ENCODE measurements around the gene NEK6.

NEK6 gene

DNA sequence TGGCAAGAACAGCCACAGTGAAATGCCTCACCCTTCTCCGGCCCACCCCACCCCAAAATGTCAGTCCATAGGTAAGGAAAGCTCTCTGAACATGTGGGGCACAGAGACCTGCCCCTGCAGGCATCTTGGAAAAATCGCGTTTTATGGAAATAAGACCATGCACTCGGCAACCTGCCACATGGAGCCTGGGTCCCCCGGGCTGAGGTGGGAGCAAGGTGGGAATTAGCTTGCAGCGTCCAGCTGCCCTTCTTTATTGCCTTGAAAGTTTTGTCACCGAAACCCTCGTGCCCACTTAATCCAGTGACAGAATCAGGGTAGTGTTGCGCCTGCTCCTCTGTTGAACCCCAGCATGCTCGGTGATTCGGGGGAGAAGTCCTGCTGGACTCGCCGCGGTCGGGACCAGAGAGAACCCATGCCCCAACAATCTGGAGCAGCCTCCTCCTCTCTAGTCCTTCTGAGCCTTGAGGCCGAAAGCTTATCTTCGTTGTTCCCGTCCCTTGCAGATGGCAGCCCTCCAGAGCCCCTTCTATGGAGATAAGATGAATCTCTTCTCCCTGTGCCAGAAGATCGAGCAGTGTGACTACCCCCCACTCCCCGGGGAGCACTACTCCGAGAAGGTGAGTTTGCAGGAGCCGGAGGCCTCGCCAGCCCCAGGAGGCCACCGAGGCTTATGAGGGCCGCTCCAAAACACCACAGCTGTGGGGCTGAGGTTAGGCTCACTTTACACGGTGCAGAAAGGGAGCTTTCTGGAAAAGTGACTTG lies 89.6 kb downstream of the NEK6 start:
- Mint-ChIP-seq H3K36me3 (ENCODE audit: insufficient read depth) (peaks cover 39% of the 10 kb centered on the region), H3K27me3 (no peaks in the 10 kb centered on the region), H3K4me1 (ENCODE audit: low read depth in 2 of 2) (no peaks in the 10 kb centered on the region), H3K27ac (peak overlapping the region in 1 of 2 donors; percentile 68), H3K9me3 (no peaks in the 10 kb centered on the region), H3K4me3 (no peak overlapping the region)
- DNase-seq (no peak), ATAC-seq (replicated peaks) (no peak)

DNA sequence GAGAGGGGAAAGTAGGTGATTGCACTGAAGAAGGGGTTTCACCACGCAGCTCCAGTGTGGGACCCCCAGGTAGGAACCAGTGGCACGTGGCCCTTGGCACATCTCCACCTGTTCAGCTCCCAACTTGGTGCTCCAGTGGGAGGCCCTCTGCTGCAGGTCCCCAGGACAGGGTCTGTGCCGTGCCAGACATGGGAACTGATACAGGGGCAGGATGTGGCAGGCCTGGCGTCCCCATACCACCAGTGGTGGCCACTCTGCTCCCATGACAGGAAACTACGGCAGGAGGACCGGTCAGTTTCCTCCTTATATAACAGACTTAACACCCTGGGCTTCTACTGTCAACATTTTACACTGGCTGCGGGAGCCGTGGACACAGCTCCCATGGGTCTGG lies 90.2 kb downstream of the NEK6 start:
- Mint-ChIP-seq H3K36me3 (ENCODE audit: insufficient read depth) (peaks cover 45% of the 10 kb centered on the region), H3K9me3 (no peaks in the 10 kb centered on the region), H3K4me3 (no peak overlapping the region), H3K27me3 (no peaks in the 10 kb centered on the region), H3K27ac (no peak overlapping the region), H3K4me1 (ENCODE audit: low read depth in 2 of 2) (no peaks in the 10 kb centered on the region)
- no peak for ATAC-seq (replicated peaks)
- DNase-seq = no peak

DNA sequence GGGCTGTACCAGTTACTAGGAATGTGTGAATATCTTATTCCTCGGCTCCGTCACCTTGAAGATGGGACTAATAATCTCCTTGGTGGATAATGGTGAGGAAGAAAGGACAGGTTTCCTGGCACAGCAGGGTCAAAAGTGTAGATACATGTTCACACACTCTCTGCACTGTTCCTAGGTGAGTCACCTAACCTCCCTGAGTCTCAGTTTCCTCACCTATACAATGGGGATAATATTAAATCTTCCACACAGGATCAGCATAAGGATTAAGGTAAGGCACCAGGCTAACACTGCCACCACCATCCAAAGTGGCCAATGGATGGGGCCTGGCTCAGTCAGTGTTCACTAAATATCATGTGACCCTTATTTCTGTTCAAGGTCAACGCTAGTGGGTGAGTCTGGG lies 90.6 kb downstream of the NEK6 start:
- H3K4me1 Mint-ChIP-seq (ENCODE audit: low read depth in 2 of 2) = no peaks in the 10 kb centered on the region
- peaks cover 49% of the 10 kb centered on the region for H3K36me3 Mint-ChIP-seq (ENCODE audit: insufficient read depth)
- no peak overlapping the region for H3K4me3 Mint-ChIP-seq
- DNase-seq (no peak), ATAC-seq (replicated peaks) (no peak)
- H3K9me3 Mint-ChIP-seq = no peaks in the 10 kb centered on the region
- H3K27me3 Mint-ChIP-seq = no peaks in the 10 kb centered on the region
- peak overlapping the region in 1 of 2 donors; percentile 51 for H3K27ac Mint-ChIP-seq

DNA sequence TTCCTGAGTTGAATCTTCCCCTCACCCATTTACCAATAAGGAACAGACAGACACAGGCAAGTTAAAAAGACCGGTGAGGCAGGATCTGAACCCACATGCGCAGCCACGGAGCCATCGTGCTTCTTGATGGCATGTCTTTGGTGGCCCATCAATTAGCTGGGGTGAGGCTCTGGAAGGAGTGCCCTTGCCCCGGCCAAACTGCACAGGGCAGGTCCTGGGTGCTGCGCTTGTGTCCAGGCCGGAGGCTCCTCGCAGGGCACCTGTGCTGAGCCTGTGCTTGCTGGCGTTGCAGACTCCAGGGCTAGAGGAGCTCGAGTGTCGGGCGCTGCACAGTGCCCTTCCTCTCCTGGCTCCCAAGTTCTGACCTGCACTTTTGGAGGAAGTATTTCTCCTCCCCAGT lies 91.1 kb downstream of the NEK6 start:
- Mint-ChIP-seq H3K27me3 (no peaks in the 10 kb centered on the region), H3K4me3 (no peak overlapping the region), H3K27ac (peak overlapping the region in 1 of 2 donors; percentile 51), H3K9me3 (no peaks in the 10 kb centered on the region), H3K4me1 (ENCODE audit: low read depth in 2 of 2) (no peaks in the 10 kb centered on the region), H3K36me3 (ENCODE audit: insufficient read depth) (peaks cover 52% of the 10 kb centered on the region)
- DNase-seq (no peak), ATAC-seq (replicated peaks) (no peak)

DNA sequence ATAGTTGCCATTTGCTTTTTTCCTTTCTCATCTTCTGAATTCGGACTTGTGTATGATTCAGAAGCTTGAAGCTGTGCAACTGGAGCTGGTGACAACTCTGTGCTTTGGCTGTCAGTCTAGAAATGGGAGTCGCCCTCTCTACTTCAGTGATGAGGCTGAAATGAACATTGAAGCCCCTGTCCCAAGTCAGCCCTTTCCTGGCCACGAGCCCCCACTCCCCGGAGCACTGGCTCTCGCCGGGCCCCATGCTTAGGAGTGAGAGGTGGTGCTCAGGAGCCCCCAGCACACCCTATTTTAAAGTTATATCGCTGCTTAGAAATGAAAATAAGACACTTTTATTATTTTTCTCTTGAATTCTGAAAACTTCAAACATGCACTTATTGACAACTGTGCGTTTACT lies 91.5 kb downstream of the NEK6 start:
- no peak overlapping the region for H3K27ac Mint-ChIP-seq
- peaks cover 57% of the 10 kb centered on the region for H3K36me3 Mint-ChIP-seq (ENCODE audit: insufficient read depth)
- H3K4me1 Mint-ChIP-seq (ENCODE audit: low read depth in 2 of 2) = no peaks in the 10 kb centered on the region
- no peak for ATAC-seq (replicated peaks)
- H3K4me3 Mint-ChIP-seq = no peak overlapping the region
- DNase-seq = no peak
- no peaks in the 10 kb centered on the region for H3K9me3 Mint-ChIP-seq
- H3K27me3 Mint-ChIP-seq = no peaks in the 10 kb centered on the region

DNA sequence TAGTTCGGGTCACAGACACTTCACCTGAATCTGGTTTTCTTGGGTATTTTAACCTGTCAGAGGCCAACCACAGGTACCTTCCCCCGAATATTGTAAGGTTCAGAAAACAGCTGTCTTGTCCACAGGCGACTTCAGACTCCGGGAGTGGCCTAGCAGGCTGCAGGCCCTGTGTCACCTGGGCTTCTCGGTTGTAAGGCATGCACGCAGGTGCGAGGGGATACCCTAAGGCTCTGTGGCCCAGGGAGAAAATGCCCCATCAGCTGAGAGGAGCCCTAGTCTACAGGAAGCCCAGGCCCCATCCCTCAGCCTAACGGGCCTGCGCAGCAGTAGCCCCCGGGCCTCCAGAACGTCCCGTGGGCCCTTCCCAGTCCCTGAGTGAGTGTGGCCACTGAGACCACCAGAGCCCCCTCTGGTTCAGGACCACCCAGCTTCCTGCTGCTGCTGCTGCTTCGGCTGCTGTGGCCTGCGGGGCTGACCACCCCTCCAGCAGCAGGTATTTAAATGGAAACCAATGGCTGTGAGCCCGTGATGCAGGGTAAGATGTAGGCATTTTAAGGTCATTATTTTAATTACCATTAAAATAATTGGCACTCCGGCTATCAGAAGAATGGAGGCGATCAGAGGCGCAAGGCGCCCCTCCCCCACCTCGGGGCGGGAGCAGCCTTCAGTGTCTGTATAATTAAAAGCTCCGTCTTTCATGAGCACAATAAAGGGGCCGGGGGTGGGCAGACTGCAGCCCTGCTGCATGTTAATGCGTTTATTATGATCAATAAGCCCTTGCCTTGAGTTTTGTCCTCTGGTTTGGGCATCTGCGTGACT lies 92.1 kb downstream of the NEK6 start:
- DNase-seq = no peak
- Mint-ChIP-seq H3K27me3 (no peaks in the 10 kb centered on the region), H3K9me3 (no peaks in the 10 kb centered on the region), H3K4me3 (no peak overlapping the region), H3K4me1 (ENCODE audit: low read depth in 2 of 2) (no peaks in the 10 kb centered on the region), H3K36me3 (ENCODE audit: insufficient read depth) (peaks cover 61% of the 10 kb centered on the region), H3K27ac (peak overlapping the region in 1 of 2 donors; percentile 59)
- ATAC-seq (replicated peaks) = no peak

DNA sequence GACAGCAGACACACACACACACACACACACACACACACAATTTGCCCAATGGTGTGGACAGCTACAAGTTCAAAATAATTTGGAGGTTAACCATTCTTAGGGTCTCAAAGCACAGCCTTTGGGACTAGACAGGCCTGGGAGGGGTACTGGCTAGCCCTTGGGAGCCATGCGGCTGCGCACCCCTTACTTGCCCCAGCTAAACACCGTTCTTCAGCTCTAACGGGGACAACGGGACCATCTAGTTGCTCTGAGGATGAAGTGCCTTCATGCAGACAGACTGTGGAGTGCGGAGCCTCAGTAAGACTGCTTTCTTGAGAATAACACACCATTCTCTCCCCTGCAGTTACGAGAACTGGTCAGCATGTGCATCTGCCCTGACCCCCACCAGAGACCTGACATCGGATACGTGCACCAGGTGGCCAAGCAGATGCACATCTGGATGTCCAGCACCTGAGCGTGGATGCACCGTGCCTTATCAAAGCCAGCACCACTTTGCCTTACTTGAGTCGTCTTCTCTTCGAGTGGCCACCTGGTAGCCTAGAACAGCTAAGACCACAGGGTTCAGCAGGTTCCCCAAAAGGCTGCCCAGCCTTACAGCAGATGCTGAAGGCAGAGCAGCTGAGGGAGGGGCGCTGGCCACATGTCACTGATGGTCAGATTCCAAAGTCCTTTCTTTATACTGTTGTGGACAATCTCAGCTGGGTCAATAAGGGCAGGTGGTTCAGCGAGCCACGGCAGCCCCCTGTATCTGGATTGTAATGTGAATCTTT lies 92.9 kb downstream of the NEK6 start:
- Mint-ChIP-seq H3K4me1 (ENCODE audit: low read depth in 2 of 2) (no peaks in the 10 kb centered on the region), H3K27ac (peak overlapping the region in 1 of 2 donors; percentile 59), H3K36me3 (ENCODE audit: insufficient read depth) (peaks cover 61% of the 10 kb centered on the region), H3K9me3 (no peaks in the 10 kb centered on the region), H3K27me3 (no peaks in the 10 kb centered on the region), H3K4me3 (no peak overlapping the region)
- no peak for ATAC-seq (replicated peaks)
- no peak for DNase-seq

DNA sequence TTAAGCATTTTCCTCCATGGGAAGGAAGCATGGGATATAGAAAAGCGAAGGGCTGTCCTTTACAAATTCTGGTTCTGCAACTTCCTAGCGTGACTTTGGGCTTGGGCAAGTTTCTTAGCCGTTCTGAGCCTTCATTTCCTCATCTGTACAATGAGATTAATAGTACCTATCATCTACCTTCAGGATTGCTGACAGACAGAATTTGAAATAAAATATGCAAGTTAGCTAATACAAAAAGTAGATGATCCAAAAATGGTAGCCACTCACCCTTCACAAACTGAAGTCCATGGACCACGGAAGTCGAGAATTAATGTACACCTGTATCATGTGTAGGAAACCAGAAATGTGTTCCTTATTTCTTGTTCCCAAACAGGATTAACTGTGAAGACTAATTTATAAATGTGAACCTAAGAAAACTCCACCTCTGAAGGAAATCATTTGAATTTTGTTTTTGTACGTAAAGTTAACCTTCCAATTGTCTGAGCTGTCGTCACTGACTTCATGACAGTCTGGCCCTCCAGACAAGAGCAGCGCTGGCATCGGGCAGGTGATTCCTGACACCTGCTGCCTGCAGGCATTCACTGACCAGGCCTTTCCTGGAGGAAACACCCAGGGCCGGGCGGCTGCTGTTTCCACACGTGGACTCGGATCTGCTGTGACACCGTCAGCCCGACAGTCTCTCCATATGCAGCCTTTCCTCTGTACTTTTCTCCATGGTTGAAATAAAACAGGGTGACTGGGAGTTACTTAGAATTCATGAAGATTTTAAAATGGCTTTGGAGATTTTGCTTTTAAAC lies 94.1 kb downstream of the NEK6 start:
- no peak for ATAC-seq (replicated peaks)
- Mint-ChIP-seq H3K4me3 (no peak overlapping the region), H3K9me3 (no peaks in the 10 kb centered on the region), H3K27ac (no peak overlapping the region), H3K27me3 (no peaks in the 10 kb centered on the region), H3K4me1 (ENCODE audit: low read depth in 2 of 2) (no peaks in the 10 kb centered on the region), H3K36me3 (ENCODE audit: insufficient read depth) (peaks cover 63% of the 10 kb centered on the region)
- DNase-seq = no peak

DNA sequence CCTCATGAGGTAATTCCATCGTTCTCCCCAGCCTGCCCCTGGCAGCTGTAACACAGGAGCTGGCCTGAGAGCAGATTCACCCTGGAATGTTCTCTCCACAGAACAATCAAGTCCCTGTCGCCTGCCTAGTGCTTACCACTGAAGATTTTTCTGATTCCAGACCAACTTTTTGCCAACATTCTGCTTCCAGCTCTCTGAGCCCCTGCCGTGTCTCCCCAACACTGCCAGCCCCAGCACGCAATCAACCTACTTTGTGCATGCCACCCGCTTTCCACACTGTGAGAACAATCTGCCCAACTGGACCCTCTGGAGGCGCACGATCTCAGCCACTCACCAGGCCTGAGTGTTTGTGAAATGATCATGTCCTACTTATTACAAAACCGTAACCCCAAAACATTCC lies 94.9 kb downstream of the NEK6 start:
- H3K4me1 Mint-ChIP-seq (ENCODE audit: low read depth in 2 of 2) = peaks cover 6 to 7% of the 10 kb centered on the region in 2 donors
- H3K27ac Mint-ChIP-seq = peak overlapping the region in 1 of 2 donors; percentile 58
- peaks cover 58% of the 10 kb centered on the region for H3K36me3 Mint-ChIP-seq (ENCODE audit: insufficient read depth)
- no peaks in the 10 kb centered on the region for H3K27me3 Mint-ChIP-seq
- no peaks in the 10 kb centered on the region for H3K9me3 Mint-ChIP-seq
- DNase-seq = no peak
- no peak overlapping the region for H3K4me3 Mint-ChIP-seq
- no peak for ATAC-seq (replicated peaks)

DNA sequence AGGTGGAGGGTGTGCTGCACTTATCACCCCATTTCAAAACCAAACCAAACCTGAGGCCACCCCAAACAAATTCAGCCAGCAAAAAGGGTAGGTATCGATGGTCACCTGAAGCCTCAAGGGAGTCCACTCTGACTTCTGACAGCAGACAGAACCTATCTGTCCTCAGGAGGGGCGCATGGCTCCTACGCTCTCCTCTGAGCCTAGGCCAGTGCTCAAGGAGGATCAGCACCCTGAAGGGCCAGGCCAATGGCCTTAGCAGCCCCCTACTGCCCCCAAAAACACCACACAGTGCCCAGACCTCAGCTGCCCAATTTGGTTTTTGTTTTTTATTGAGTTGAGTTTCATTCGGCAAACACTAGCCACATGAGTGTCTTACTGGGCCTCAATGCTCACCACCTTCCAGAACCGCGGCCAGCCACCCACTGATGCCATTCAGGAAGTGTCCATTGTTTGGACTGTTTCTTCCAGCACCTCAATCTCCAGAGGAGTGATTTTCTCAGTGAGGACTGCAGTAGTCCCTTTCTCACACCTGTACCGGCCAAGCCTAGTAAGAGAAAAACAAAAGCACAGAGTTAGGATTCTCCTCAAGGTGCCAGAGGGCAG lies 95.5 kb downstream of the NEK6 start:
- DNase-seq = no peak
- H3K4me1 Mint-ChIP-seq (ENCODE audit: low read depth in 2 of 2) = peaks cover 8% of the 10 kb centered on the region in 2 donors
- no peaks in the 10 kb centered on the region for H3K9me3 Mint-ChIP-seq
- H3K27ac Mint-ChIP-seq = peak overlapping the region; percentile 58 to 80
- peaks cover 58% of the 10 kb centered on the region for H3K36me3 Mint-ChIP-seq (ENCODE audit: insufficient read depth)
- no peaks in the 10 kb centered on the region for H3K27me3 Mint-ChIP-seq
- H3K4me3 Mint-ChIP-seq = no peak overlapping the region
- ATAC-seq (replicated peaks) = no peak

DNA sequence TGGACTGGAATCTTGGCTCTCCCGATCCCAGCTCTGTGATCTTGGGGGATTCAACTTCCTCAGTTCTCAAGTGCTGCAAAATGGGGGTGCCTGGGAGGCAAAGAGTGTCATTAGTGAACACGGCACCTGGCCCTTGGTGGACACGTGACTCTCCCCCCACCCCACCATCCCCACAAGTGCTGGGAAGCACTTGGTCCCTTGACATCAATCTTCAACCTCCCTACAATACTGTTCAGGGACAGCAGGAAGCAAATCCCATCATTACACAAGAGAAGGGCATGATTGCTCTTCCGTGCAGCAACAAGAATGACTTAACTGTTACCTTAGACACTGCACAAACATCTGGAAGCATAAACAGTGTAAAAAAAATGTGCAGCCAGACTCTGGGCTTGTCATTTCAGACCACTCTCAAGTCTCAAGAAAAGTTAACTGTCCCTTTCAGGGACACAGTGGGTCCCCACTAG lies 96.1 kb downstream of the NEK6 start:
- Mint-ChIP-seq H3K27ac (peak overlapping the region in 1 of 2 donors; percentile 80), H3K27me3 (no peaks in the 10 kb centered on the region), H3K9me3 (no peaks in the 10 kb centered on the region), H3K36me3 (ENCODE audit: insufficient read depth) (peaks cover 53% of the 10 kb centered on the region), H3K4me3 (no peak overlapping the region), H3K4me1 (ENCODE audit: low read depth in 2 of 2) (peaks cover 12 to 13% of the 10 kb centered on the region in 2 donors)
- ATAC-seq (replicated peaks) = no peak
- DNase-seq = no peak

DNA sequence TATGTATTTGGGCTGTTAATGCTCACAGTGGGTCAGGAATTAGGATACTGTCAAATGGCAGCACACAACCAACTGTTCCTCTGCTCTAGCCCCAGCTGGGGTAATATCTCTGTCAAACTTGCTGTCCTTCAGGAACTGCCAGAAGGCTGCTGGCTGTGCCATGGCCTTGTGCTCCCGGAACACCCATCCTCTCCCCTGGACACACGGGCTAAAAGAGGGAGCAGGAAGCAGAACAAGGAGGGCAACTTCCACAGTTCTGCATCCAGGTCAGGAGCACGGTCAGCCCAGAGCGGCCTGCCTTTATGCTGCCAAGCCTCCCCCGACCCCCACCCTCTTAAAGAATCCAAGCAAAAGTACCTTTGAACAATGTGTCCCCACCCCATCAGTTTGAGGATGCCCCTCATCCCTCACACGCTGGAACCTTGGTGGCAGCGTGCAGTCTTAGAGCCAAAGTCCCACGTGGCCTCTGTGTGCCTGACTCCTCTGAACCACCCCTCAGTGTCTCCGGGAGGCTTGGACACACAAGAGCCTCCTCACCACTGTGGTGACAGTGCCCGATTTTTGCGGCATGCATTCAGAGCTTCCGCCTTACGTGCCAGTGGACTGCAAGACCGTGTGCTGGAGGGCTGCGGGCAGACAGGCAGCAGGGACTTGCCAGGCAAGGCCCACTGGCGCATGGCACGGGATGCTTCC lies 96.7 kb downstream of the NEK6 start:
- no peak for ATAC-seq (replicated peaks)
- Mint-ChIP-seq H3K4me3 (no peak overlapping the region), H3K27me3 (no peaks in the 10 kb centered on the region), H3K36me3 (ENCODE audit: insufficient read depth) (peaks cover 50% of the 10 kb centered on the region), H3K27ac (peak overlapping the region; percentile 71 to 80), H3K9me3 (no peaks in the 10 kb centered on the region), H3K4me1 (ENCODE audit: low read depth in 2 of 2) (peaks cover 12 to 13% of the 10 kb centered on the region in 2 donors)
- DNase-seq = no peak

Measured in effector memory CD8-positive, alpha-beta T cell (primary cell).